Liver (tissue), 9 donors: ENCODE results near the gene ARHGAP12. TPM values are rescaled to one million over a fixed set of nuclear protein-coding genes. Genes with fewer than 3 reads are reported as not detected.

Experiments
- DNase-seq: peaks from one replicate; pipeline ENCODE4 v3.0.0-alpha.2; 2017; ENCODE audit warnings: low spot score
- H3K27ac ChIP-seq, 2 donors: one replicate each; pipeline ENCODE4 v1.7.0; 2013; ENCODE audit warnings: inconsistent platforms in 2 of 2, low read length in 2 of 2, control low read depth in 1 of 2, low read depth in 1 of 2, mild to moderate bottlenecking in 1 of 2
- H3K27me3 ChIP-seq, 4 donors: one replicate each; pipeline versions ENCODE4 v1.6.1 to v1.7.0; 2013; ENCODE audit warnings: low read length in 3 of 4, inconsistent platforms in 1 of 4, mild to moderate bottlenecking in 1 of 4, moderate library complexity in 1 of 4; ENCODE audit not compliant: control insufficient read depth in 4 of 4, insufficient read depth in 4 of 4
- H3K36me3 ChIP-seq, 4 donors: one replicate each; pipeline versions ENCODE4 v1.6.1 to v1.7.0; 2013; ENCODE audit warnings: low read length in 3 of 4, mild to moderate bottlenecking in 3 of 4, low read depth in 1 of 4, moderate library complexity in 1 of 4; ENCODE audit not compliant: control insufficient read depth in 4 of 4, insufficient read depth in 3 of 4
- H3K4me1 ChIP-seq, 4 donors: one replicate each; pipeline versions ENCODE4 v1.6.1 to v1.7.0; 2013; ENCODE audit warnings: low read length in 3 of 4, mild to moderate bottlenecking in 3 of 4, moderate library complexity in 1 of 4; ENCODE audit not compliant: control insufficient read depth in 4 of 4, insufficient read depth in 4 of 4
- H3K4me3 ChIP-seq, 3 donors: one replicate each; pipeline versions ENCODE4 v1.6.1 to v1.7.0; 2013; ENCODE audit warnings: low read length in 3 of 3, control low read depth in 1 of 3, low read depth in 1 of 3, mild to moderate bottlenecking in 1 of 3
- H3K9ac ChIP-seq, 2 donors: one replicate each; pipeline ENCODE4 v1.7.0; 2013; ENCODE audit warnings: low read length in 2 of 2, mild to moderate bottlenecking in 2 of 2, moderate library complexity in 2 of 2, control low read depth in 1 of 2, low read depth in 1 of 2
- H3K9me3 ChIP-seq, 4 donors: one replicate each; pipeline versions ENCODE4 v1.6.1 to v1.7.0; 2013; ENCODE audit warnings: low read length in 3 of 4; ENCODE audit not compliant: control insufficient read depth in 4 of 4
- EGR1 ChIP-seq, 2 donors: IDR thresholded peaks; 2 replicates each; pipeline ENCODE4 v1.6.1; 2016 to 2018; ENCODE audit warnings: antibody characterized with exemption in 2 of 2, low read depth in 2 of 2
- FOXA1 ChIP-seq: IDR thresholded peaks from 2 replicates; pipeline ENCODE4 v1.6.1; 2016; ENCODE audit warnings: antibody characterized with exemption
- FOXA2 ChIP-seq: IDR thresholded peaks from 2 replicates; pipeline ENCODE4 v1.6.1; 2016; ENCODE audit warnings: antibody characterized with exemption
- GABPA ChIP-seq, 2 donors: IDR thresholded peaks in 1 of 2; conservative IDR thresholded peaks in 1 of 2; 2 replicates each; pipeline ENCODE4 v1.6.1; 2016; ENCODE audit warnings: antibody characterized with exemption in 2 of 2, mild to moderate bottlenecking in 1 of 2, moderate library complexity in 1 of 2
- HNF4A ChIP-seq, 2 donors: conservative IDR thresholded peaks; 2 replicates each; pipeline ENCODE4 v1.6.1; 2016; ENCODE audit warnings: antibody characterized with exemption in 2 of 2, mild to moderate bottlenecking in 2 of 2
- HNF4G ChIP-seq: IDR thresholded peaks from 2 replicates; pipeline ENCODE4 v1.6.1; 2016; ENCODE audit warnings: antibody characterized with exemption
- JUND ChIP-seq, 2 donors: IDR thresholded peaks; 2 replicates each; pipeline ENCODE4 v1.6.1; 2016; ENCODE audit warnings: antibody characterized with exemption in 2 of 2
- NR2F2 ChIP-seq: IDR thresholded peaks from 2 replicates; pipeline ENCODE4 v1.6.1; 2016; ENCODE audit warnings: antibody characterized with exemption
- RAD21 ChIP-seq, 2 donors: IDR thresholded peaks; 2 replicates each; pipeline ENCODE4 v1.6.1; 2016; ENCODE audit warnings: antibody characterized with exemption in 2 of 2, mild to moderate bottlenecking in 2 of 2
- RXRA ChIP-seq, 2 donors: IDR thresholded peaks; 2 replicates each; pipeline ENCODE4 v1.6.1; 2017 to 2018; ENCODE audit warnings: antibody characterized with exemption in 2 of 2, mild to moderate bottlenecking in 1 of 2
- SP1 ChIP-seq: IDR thresholded peaks from 2 replicates; pipeline ENCODE4 v1.6.1; 2018; ENCODE audit warnings: antibody characterized with exemption, mild to moderate bottlenecking
- TAF1 ChIP-seq: conservative IDR thresholded peaks from 2 replicates; pipeline ENCODE4 v1.6.1; 2016; ENCODE audit warnings: antibody characterized with exemption, mild to moderate bottlenecking
- YY1 ChIP-seq: IDR thresholded peaks from 2 replicates; pipeline ENCODE4 v1.6.1; 2016; ENCODE audit warnings: antibody characterized with exemption, mild to moderate bottlenecking
- WGBS: extraction: QIAGEN DNeasy Blood & Tissue Kit; methylation state at CpG from one replicate; pipeline ENCODE4 v1.1.7; 2013; 5-methylcytosine and 5-hydroxymethylcytosine counted together
- polyA plus RNA-seq, 2 donors: library from polyadenylated mRNA; stranded (reverse) in 1 of 2; unstranded in 1 of 2; fragments of 200-250 nt in 1 of 2; fragments of >200 nt in 1 of 2; fragmentation: Nextera tagmentation in 1 of 2; extraction: Ambion mirVana in 1 of 2; gene quantifications; one replicate each; pipeline versions ENCODE4 v1.2.1 to v1.2.3, GENCODE V29; 2013 to 2015
- total RNA-seq, 2 donors: library from RNA; depleted of rRNA; stranded (reverse); fragments of >200 nt; gene quantifications; one replicate each; pipeline ENCODE4 v1.2.3, GENCODE V29; 2014
- TF ChIP-seq, protein P1 (sequence below): IDR thresholded peaks from 2 replicates; pipeline ENCODE4 v1.6.1; 2016; ENCODE audit warnings: antibody characterized with exemption
- TF ChIP-seq, protein P2 (sequence below): IDR thresholded peaks from 2 replicates; pipeline ENCODE4 v1.6.1; 2016; ENCODE audit warnings: antibody characterized with exemption, mild to moderate bottlenecking
- TF ChIP-seq, protein P3 (sequence below): IDR thresholded peaks from 2 replicates; pipeline ENCODE4 v1.6.1; 2016; ENCODE audit warnings: antibody characterized with exemption
- TF ChIP-seq, protein P4 (sequence below): fragments of 150-350 bp; IDR thresholded peaks from 2 replicates; pipeline ENCODE4 v1.5.1; 2017; ENCODE audit warnings: improper control_type of control experiment, low read depth, low read length; ENCODE audit not compliant: missing input control
- TF ChIP-seq, protein P5 (sequence below): IDR thresholded peaks from 2 replicates; pipeline ENCODE4 v1.6.1; 2016; ENCODE audit warnings: antibody characterized with exemption
- donor health status: healthy.
- donor health status: healthy.
- donor health status: healthy.
- donor health status: healthy.
- donor health status: healthy.

The ARHGAP12 gene
- total and polyA plus RNA-seq, 4 donors, result 7.0 to 29.1 (median 12.3) TPM

DNA sequence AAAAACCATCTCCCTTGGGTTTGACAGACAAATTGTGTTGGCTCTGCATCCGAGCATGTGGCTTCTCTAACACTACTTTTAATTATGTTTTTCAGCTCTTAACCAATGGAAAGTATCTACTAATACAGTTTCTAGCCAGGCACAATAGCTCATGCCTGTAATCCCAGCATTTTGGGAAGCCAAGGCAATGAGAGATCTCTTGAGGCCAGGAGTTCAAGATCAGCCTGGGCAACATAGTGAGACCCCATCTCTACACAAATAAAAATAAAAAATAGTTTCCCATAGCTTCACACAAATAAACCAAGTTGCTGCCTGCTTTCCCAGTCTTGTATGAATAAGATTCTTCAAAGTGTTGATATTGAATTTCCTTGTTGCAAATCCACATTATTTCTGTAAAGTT lies 13.8 kb upstream of the ARHGAP12 start:
- H3K4me1 ChIP-seq, result peaks cover 13 to 38% (median 21%) of the 10 kb centered on the region in 4 donors
- H3K4me3 ChIP-seq, result peak overlapping the region in 1 of 3 donors; percentile 16
- no peaks in the 10 kb centered on the region for H3K36me3 ChIP-seq
- no peak for DNase-seq
- H3K9ac ChIP-seq, result peak overlapping the region in 1 of 2 donors; percentile 51
- WGBS, result 100% methylated on average over 1 of the region's 1 CpG
- no peaks in the 10 kb centered on the region for H3K9me3 ChIP-seq
- peak overlapping the region; percentile 57 to 71 for H3K27ac ChIP-seq
- TF ChIP-seq, protein P1, sequence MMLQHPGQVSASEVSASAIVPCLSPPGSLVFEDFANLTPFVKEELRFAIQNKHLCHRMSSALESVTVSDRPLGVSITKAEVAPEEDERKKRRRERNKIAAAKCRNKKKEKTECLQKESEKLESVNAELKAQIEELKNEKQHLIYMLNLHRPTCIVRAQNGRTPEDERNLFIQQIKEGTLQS, result no peak
- TF ChIP-seq, protein P2, sequence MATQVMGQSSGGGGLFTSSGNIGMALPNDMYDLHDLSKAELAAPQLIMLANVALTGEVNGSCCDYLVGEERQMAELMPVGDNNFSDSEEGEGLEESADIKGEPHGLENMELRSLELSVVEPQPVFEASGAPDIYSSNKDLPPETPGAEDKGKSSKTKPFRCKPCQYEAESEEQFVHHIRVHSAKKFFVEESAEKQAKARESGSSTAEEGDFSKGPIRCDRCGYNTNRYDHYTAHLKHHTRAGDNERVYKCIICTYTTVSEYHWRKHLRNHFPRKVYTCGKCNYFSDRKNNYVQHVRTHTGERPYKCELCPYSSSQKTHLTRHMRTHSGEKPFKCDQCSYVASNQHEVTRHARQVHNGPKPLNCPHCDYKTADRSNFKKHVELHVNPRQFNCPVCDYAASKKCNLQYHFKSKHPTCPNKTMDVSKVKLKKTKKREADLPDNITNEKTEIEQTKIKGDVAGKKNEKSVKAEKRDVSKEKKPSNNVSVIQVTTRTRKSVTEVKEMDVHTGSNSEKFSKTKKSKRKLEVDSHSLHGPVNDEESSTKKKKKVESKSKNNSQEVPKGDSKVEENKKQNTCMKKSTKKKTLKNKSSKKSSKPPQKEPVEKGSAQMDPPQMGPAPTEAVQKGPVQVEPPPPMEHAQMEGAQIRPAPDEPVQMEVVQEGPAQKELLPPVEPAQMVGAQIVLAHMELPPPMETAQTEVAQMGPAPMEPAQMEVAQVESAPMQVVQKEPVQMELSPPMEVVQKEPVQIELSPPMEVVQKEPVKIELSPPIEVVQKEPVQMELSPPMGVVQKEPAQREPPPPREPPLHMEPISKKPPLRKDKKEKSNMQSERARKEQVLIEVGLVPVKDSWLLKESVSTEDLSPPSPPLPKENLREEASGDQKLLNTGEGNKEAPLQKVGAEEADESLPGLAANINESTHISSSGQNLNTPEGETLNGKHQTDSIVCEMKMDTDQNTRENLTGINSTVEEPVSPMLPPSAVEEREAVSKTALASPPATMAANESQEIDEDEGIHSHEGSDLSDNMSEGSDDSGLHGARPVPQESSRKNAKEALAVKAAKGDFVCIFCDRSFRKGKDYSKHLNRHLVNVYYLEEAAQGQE, result no peak
- TF ChIP-seq EGR1 (IDR thresholded peaks at IDR 0.05; ENCODE audit: low read depth in 2 of 2) (no peak), JUND (IDR thresholded peaks at IDR 0.05) (no peak), YY1 (no peak), HNF4A (conservative IDR thresholded peaks at IDR 0.05) (no peak), RXRA (IDR thresholded peaks at IDR 0.05) (no peak), NR2F2 (no peak), FOXA2 (no peak), TAF1 (no peak), RAD21 (IDR thresholded peaks at IDR 0.05) (no peak), HNF4G (no peak), SP1 (no peak), FOXA1 (no peak), GABPA (IDR thresholded peaks at IDR 0.05 in 1 of 2, conservative IDR thresholded peaks at IDR 0.05 in 1 of 2) (no peak)
- TF ChIP-seq, protein P3, sequence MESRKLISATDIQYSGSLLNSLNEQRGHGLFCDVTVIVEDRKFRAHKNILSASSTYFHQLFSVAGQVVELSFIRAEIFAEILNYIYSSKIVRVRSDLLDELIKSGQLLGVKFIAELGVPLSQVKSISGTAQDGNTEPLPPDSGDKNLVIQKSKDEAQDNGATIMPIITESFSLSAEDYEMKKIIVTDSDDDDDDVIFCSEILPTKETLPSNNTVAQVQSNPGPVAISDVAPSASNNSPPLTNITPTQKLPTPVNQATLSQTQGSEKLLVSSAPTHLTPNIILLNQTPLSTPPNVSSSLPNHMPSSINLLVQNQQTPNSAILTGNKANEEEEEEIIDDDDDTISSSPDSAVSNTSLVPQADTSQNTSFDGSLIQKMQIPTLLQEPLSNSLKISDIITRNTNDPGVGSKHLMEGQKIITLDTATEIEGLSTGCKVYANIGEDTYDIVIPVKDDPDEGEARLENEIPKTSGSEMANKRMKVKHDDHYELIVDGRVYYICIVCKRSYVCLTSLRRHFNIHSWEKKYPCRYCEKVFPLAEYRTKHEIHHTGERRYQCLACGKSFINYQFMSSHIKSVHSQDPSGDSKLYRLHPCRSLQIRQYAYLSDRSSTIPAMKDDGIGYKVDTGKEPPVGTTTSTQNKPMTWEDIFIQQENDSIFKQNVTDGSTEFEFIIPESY, result no peak
- TF ChIP-seq, protein P4, sequence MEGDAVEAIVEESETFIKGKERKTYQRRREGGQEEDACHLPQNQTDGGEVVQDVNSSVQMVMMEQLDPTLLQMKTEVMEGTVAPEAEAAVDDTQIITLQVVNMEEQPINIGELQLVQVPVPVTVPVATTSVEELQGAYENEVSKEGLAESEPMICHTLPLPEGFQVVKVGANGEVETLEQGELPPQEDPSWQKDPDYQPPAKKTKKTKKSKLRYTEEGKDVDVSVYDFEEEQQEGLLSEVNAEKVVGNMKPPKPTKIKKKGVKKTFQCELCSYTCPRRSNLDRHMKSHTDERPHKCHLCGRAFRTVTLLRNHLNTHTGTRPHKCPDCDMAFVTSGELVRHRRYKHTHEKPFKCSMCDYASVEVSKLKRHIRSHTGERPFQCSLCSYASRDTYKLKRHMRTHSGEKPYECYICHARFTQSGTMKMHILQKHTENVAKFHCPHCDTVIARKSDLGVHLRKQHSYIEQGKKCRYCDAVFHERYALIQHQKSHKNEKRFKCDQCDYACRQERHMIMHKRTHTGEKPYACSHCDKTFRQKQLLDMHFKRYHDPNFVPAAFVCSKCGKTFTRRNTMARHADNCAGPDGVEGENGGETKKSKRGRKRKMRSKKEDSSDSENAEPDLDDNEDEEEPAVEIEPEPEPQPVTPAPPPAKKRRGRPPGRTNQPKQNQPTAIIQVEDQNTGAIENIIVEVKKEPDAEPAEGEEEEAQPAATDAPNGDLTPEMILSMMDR, result no peak
- TF ChIP-seq, protein P5, sequence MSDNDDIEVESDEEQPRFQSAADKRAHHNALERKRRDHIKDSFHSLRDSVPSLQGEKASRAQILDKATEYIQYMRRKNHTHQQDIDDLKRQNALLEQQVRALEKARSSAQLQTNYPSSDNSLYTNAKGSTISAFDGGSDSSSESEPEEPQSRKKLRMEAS, result no peak
- no peaks in the 10 kb centered on the region for H3K27me3 ChIP-seq
